HepG2 (cell line): ENCODE results near the gene ATP5F1E. TPM values are rescaled to one million over a fixed set of nuclear protein-coding genes. Genes with fewer than 3 reads are reported as not detected.

Experiments used
- EZH2 ChIP-seq: conservative IDR thresholded peaks from 2 replicates; pipeline ENCODE4 v1.6.1; 2012; ENCODE audit warnings: mild to moderate bottlenecking, low read depth, low read length, moderate library complexity
- GABPB1 ChIP-seq: IDR thresholded peaks from 2 replicates; pipeline ENCODE4 v1.6.1; 2016; ENCODE audit warnings: mild to moderate bottlenecking, missing genetic modification reagents, moderate library complexity, missing compliant biosample characterization
- JARID2 ChIP-seq: sonication (generic); formaldehyde crosslinking; IDR thresholded peaks from 2 replicates; pipeline ENCODE4 v1.8.1; 2023; ENCODE audit warnings: missing genetic modification reagents, inconsistent platforms; ENCODE audit not compliant: insufficient replicate concordance
- MLXIP ChIP-seq: sonication (generic); formaldehyde crosslinking; IDR thresholded peaks from 2 replicates; pipeline ENCODE4 v1.9.0; 2021; ENCODE audit warnings: missing genetic modification reagents, borderline replicate concordance
- NBN ChIP-seq: fragments of 450-650 bp; conservative IDR thresholded peaks from 2 replicates; pipeline ENCODE4 v1.6.1; 2017
- NFRKB ChIP-seq: fragments of 450-650 bp; IDR thresholded peaks from 2 replicates; pipeline ENCODE4 v1.6.1; 2017
- PATZ1 ChIP-seq: sonication (generic); formaldehyde crosslinking; IDR thresholded peaks from 2 replicates; pipeline ENCODE4 v1.4.0; 2020; ENCODE audit warnings: missing genetic modification reagents
- PITX1 ChIP-seq: sonication (generic); formaldehyde crosslinking; IDR thresholded peaks from 2 replicates; pipeline ENCODE4 v1.5.1; 2020; ENCODE audit warnings: mild to moderate bottlenecking, missing genetic modification reagents
- POGK ChIP-seq: sonication (generic); formaldehyde crosslinking; conservative IDR thresholded peaks from 2 replicates; pipeline ENCODE4 v1.8.0; 2022; ENCODE audit warnings: mild to moderate bottlenecking, moderate library complexity, missing genetic modification reagents
- PPARG ChIP-seq: conservative IDR thresholded peaks from 2 replicates; pipeline ENCODE4 v1.6.1; 2016; ENCODE audit warnings: missing biosample characterization, missing genetic modification reagents
- SRSF4 ChIP-seq: fragments of 200-400 bp; formaldehyde crosslinking; IDR thresholded peaks from one replicate; pipeline ENCODE4 v1.6.1; 2018; ENCODE audit warnings: mild to moderate bottlenecking, low read depth, low read length, moderate library complexity; ENCODE audit not compliant: poor library complexity, severe bottlenecking
- ZBTB26 ChIP-seq: IDR thresholded peaks from 2 replicates; pipeline ENCODE4 v1.6.1; 2016; ENCODE audit warnings: missing compliant biosample characterization, missing genetic modification reagents, borderline replicate concordance
- ZBTB44 ChIP-seq: sonication (generic); formaldehyde crosslinking; IDR thresholded peaks from 2 replicates; pipeline ENCODE4 v1.4.0; 2020; ENCODE audit warnings: missing genetic modification reagents
- ZFP41 ChIP-seq: sonication (generic); formaldehyde crosslinking; IDR thresholded peaks from 2 replicates; pipeline ENCODE4 v1.4.0; 2020; ENCODE audit warnings: mild to moderate bottlenecking, missing genetic modification reagents, borderline replicate concordance
- ZNF296 ChIP-seq: sonication (generic); formaldehyde crosslinking; conservative IDR thresholded peaks from 2 replicates; pipeline ENCODE4 v1.5.0; 2020; ENCODE audit warnings: mild to moderate bottlenecking, missing genetic modification reagents
- ZNF329 ChIP-seq: sonication (generic); formaldehyde crosslinking; IDR thresholded peaks from 2 replicates; pipeline ENCODE4 v1.9.0; 2021; ENCODE audit warnings: low read depth, mild to moderate bottlenecking, missing genetic modification reagents
- ZNF580 ChIP-seq: IDR thresholded peaks from 2 replicates; pipeline ENCODE4 v1.6.1; 2016; ENCODE audit warnings: low read depth, borderline replicate concordance
- ZNF737 ChIP-seq: sonication (generic); formaldehyde crosslinking; IDR thresholded peaks from 2 replicates; pipeline ENCODE4 v1.5.0; 2020; ENCODE audit warnings: missing genetic modification reagents, mild to moderate bottlenecking, borderline replicate concordance
- ZNF75D ChIP-seq: sonication (generic); formaldehyde crosslinking; IDR thresholded peaks from 2 replicates; pipeline ENCODE4 v1.8.1; 2023; ENCODE audit warnings: missing genetic modification reagents, mild to moderate bottlenecking, borderline replicate concordance
- polyA plus RNA-seq, 8 experiments: library from polyadenylated mRNA; depleted of rRNA in 3 of 8; stranded (reverse) in 7 of 8; unstranded in 1 of 8; fragments of >200 nt; fragmentation: Illumina TruSeq in 4 of 8; extraction: Trizol in 4 of 8; gene quantifications; 2 replicates each; pipeline versions ENCODE4 v1.2.1 to v1.2.3, GENCODE V29; 2011 to 2016; ENCODE audit warnings: low read depth in 4 of 8, missing spikeins in 1 of 8, mixed read lengths in 1 of 8; ENCODE audit not compliant: insufficient read depth in 1 of 8
- total RNA-seq, 5 experiments: library from RNA; depleted of rRNA; stranded (reverse); fragments of >200 nt; fragmentation: Illumina TruSeq; extraction: Trizol; gene quantifications; 2 replicates each; pipeline ENCODE4 v1.2.3, GENCODE V29; 2016; ENCODE audit warnings: low read depth in 1 of 5

ATP5F1E gene
- total and polyA plus RNA-seq, 2 of the 13 experiments (the other 11 are each of a cell fraction or from before 2014, with no cell fraction given): 121 to 134 TPM

GRCh38 chr20:59042151-59042795 is 10.1 kb upstream of the ATP5F1E start, which contains the start of gene PRELID3B (continued):
- TF ChIP-seq PATZ1 (peak; percentile 27), ZNF75D (CRISPR knock-in tag) (no peak), PPARG (CRISPR knock-in tag) (no peak), PITX1 (CRISPR knock-in tag) (0 out of 2 replicates have a peak, but pooled peaks have one; percentile 30), ZNF580 (CRISPR knock-in tag) (no peak), ZNF329 (CRISPR knock-in tag) (0 out of 2 replicates have a peak, but pooled peaks have one; percentile 61), GABPB1 (CRISPR knock-in tag) (peak; percentile 90), ZFP41 (CRISPR knock-in tag) (no peak), MLXIP (CRISPR knock-in tag) (no peak), ZBTB44 (CRISPR knock-in tag) (no peak), NBN (no peak), EZH2 (no peak), ZNF737 (CRISPR knock-in tag) (peak; percentile 91), ZNF296 (0 out of 2 replicates have a peak, but pooled peaks have one; percentile 74), JARID2 (CRISPR knock-in tag) (peak; percentile 48), SRSF4 (no peak), NFRKB (no peak), ZBTB26 (CRISPR knock-in tag) (no peak), POGK (CRISPR knock-in tag) (peak; percentile 96)
